ENCODE results near the gene KDR. TPM values are rescaled to one million over a fixed set of nuclear protein-coding genes. Genes with fewer than 3 reads are reported as not detected.

Gene KDR
- total RNA-seq, 6 experiments from 2014 or later, result 7.9 to 22.4 (median 11.7) TPM

- DNase-seq (no peak), ATAC-seq (no peak)
- H3K27ac ChIP-seq, result peak overlapping the region in 1 of 3 donors; percentile 10
- no peaks in the 10 kb centered on the region for H3K9me3 ChIP-seq
- intact Hi-C loops (cut with DNase I), result no loop called here
- 38% methylated on average over 6 of the region's 6 CpGs for WGBS (ENCODE audit: insufficient coverage, low coverage, low lambda C conversion rate, missing lambda C conversion rate)
- peak overlapping the region; percentile 6 to 40 (median 36) for H3K4me3 ChIP-seq
- H3K4me1 ChIP-seq, result no peaks in the 10 kb centered on the region
- no peak for TF ChIP-seq POLR2A (IDR thresholded peaks at IDR 0.05)
- no peak for TF ChIP-seq CTCF (IDR thresholded peaks at IDR 0.05)
- H3K36me3 ChIP-seq, result no peaks in the 10 kb centered on the region
- H3K27me3 ChIP-seq, result no peaks in the 10 kb centered on the region
Measured at GRCh38 chr4:55123791-55124190, 1.6 kb downstream of the KDR start.

GRCh38 chr4:55122235-55122634, 3.2 kb downstream of the KDR start:
- intact Hi-C loops (cut with DNase I), result no loop called here

GRCh38 chr4:55121246-55121645, 4.1 kb downstream of the KDR start:
- intact Hi-C loops (cut with DNase I), result no loop called here
- no peaks in the 10 kb centered on the region for H3K4me1 ChIP-seq
- 41% methylated on average over 4 of the region's 4 CpGs for WGBS (ENCODE audit: insufficient coverage, low coverage, low lambda C conversion rate, missing lambda C conversion rate)
- H3K27me3 ChIP-seq, result no peaks in the 10 kb centered on the region
- peak in 1 of 4 donors; percentile 17 for ATAC-seq
- DNase-seq, result no peak
- no peaks in the 10 kb centered on the region for H3K36me3 ChIP-seq
- H3K9me3 ChIP-seq, result no peaks in the 10 kb centered on the region
- peak overlapping the region in 1 of 3 donors; percentile 19 for H3K4me3 ChIP-seq
- no peak for TF ChIP-seq POLR2A (IDR thresholded peaks at IDR 0.05)
- TF ChIP-seq CTCF (IDR thresholded peaks at IDR 0.05), result no peak
- H3K27ac ChIP-seq, result no peak overlapping the region

More at GRCh38 chr4:55122235-55122634, 3.2 kb downstream of the KDR start:
- ATAC-seq (no peak), DNase-seq (no peak)
- Histone ChIP-seq H3K27me3 (no peaks in the 10 kb centered on the region), H3K27ac (peak overlapping the region in 2 of 3 donors; percentile 0 to 3), H3K4me1 (no peaks in the 10 kb centered on the region), H3K4me3 (peak overlapping the region in 2 of 3 donors; percentile 1 to 40), H3K9me3 (no peaks in the 10 kb centered on the region), H3K36me3 (no peaks in the 10 kb centered on the region)
- TF ChIP-seq CTCF (IDR thresholded peaks at IDR 0.05) (no peak), POLR2A (IDR thresholded peaks at IDR 0.05) (no peak)
- WGBS (ENCODE audit: insufficient coverage, low coverage, low lambda C conversion rate, missing lambda C conversion rate), result 20% methylated on average over 2 of the region's 2 CpGs

GRCh38 chr4:55118397-55118796, 7.0 kb downstream of the KDR start:
- Histone ChIP-seq H3K36me3 (no peaks in the 10 kb centered on the region), H3K4me1 (no peaks in the 10 kb centered on the region), H3K4me3 (no peak overlapping the region), H3K27me3 (no peaks in the 10 kb centered on the region), H3K27ac (no peak overlapping the region), H3K9me3 (no peaks in the 10 kb centered on the region)
- peak in 1 of 4 donors; percentile 45 for ATAC-seq
- 41% methylated on average over 6 of the region's 6 CpGs for WGBS (ENCODE audit: insufficient coverage, low coverage, low lambda C conversion rate, missing lambda C conversion rate)
- intact Hi-C loops (cut with DNase I), result no loop called here
- no peak for DNase-seq
- TF ChIP-seq POLR2A (IDR thresholded peaks at IDR 0.05) (no peak), CTCF (IDR thresholded peaks at IDR 0.05) (no peak)

GRCh38 chr4:55117511-55117910, 7.9 kb downstream of the KDR start:
- Histone ChIP-seq H3K9me3 (no peaks in the 10 kb centered on the region), H3K27ac (no peak overlapping the region), H3K4me3 (no peak overlapping the region), H3K4me1 (no peaks in the 10 kb centered on the region), H3K36me3 (no peaks in the 10 kb centered on the region), H3K27me3 (no peaks in the 10 kb centered on the region)
- intact Hi-C loops (cut with DNase I), result no loop called here
- DNase-seq (no peak), ATAC-seq (no peak)
- no peak for TF ChIP-seq POLR2A (IDR thresholded peaks at IDR 0.05)
- no peak for TF ChIP-seq CTCF (IDR thresholded peaks at IDR 0.05)
- WGBS (ENCODE audit: insufficient coverage, low coverage, low lambda C conversion rate, missing lambda C conversion rate), result 31% methylated on average over 1 of the region's 1 CpG
